ENCODE measurements around the gene SNRNP70. TPM values are rescaled to one million over a fixed set of nuclear protein-coding genes. Genes with fewer than 3 reads are reported as not detected.
"Not testable (repeated sequence)": the region's sequence is repeated elsewhere in the genome, so short reads cannot be mapped to it uniquely, and the experiment has no call there.

SNRNP70 gene
- polyA plus RNA-seq, 1 donor (not counting 4 experiments of a cell fraction or from before 2014, with no cell fraction given): 149 TPM

GRCh38 chr19:49125025-49125731, 39.9 kb downstream of the SNRNP70 start:
- Histone ChIP-seq H3K27me3 (ENCODE audit: control insufficient read depth, extremely low read depth, insufficient read depth, low read length) (no peaks in the 10 kb centered on the region), H3K4me2 (ENCODE audit: control insufficient read depth, extremely low read depth, insufficient read depth, low read depth, low read length) (peak overlapping the region; percentile 56), H3K9me3 (ENCODE audit: control insufficient read depth, low read depth, low read length) (no peaks in the 10 kb centered on the region), H3K9ac (ENCODE audit: control insufficient read depth, extremely low read depth, insufficient read depth, low read length) (peak overlapping the region; percentile 47), H3K79me2 (ENCODE audit: control insufficient read depth, insufficient read depth, low read length) (no peaks in the 10 kb centered on the region), H3K4me3 (ENCODE audit: control insufficient read depth in 2 of 3, extremely low read depth in 1 of 3, insufficient read depth in 2 of 3, low read depth in 1 of 3, low read length in 3 of 3) (no peak overlapping the region), H4K20me1 (ENCODE audit: control insufficient read depth, extremely low read depth, insufficient read depth, low read length) (no peaks in the 10 kb centered on the region), H2AFZ (ENCODE audit: control insufficient read depth, low read length) (peak overlapping the region; percentile 49), H3K9me1 (ENCODE audit: control insufficient read depth, extremely low read depth, insufficient read depth, low read length) (no peaks in the 10 kb centered on the region), H3K4me1 (ENCODE audit: control insufficient read depth, extremely low read depth, insufficient read depth, low read length) (peaks cover 8% of the 10 kb centered on the region), H3K36me3 (ENCODE audit: control insufficient read depth in 2 of 2, extremely low read depth in 1 of 2, insufficient read depth in 2 of 2, low read length in 2 of 2) (no peaks in the 10 kb centered on the region), H3K27ac (ENCODE audit: control insufficient read depth, insufficient read depth, low read length) (no peak overlapping the region)
- TF ChIP-seq, protein P1, sequence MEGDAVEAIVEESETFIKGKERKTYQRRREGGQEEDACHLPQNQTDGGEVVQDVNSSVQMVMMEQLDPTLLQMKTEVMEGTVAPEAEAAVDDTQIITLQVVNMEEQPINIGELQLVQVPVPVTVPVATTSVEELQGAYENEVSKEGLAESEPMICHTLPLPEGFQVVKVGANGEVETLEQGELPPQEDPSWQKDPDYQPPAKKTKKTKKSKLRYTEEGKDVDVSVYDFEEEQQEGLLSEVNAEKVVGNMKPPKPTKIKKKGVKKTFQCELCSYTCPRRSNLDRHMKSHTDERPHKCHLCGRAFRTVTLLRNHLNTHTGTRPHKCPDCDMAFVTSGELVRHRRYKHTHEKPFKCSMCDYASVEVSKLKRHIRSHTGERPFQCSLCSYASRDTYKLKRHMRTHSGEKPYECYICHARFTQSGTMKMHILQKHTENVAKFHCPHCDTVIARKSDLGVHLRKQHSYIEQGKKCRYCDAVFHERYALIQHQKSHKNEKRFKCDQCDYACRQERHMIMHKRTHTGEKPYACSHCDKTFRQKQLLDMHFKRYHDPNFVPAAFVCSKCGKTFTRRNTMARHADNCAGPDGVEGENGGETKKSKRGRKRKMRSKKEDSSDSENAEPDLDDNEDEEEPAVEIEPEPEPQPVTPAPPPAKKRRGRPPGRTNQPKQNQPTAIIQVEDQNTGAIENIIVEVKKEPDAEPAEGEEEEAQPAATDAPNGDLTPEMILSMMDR (optimal IDR thresholded peaks at IDR 0.05 in 1 of 3, IDR thresholded peaks at IDR 0.05 in 1 of 3, conservative IDR thresholded peaks at IDR 0.05 in 1 of 3; ENCODE audit: extremely low read depth in 1 of 3, insufficient read depth in 2 of 3, low read length in 3 of 3): no peak
- no peak for TF ChIP-seq EZH2 (IDR thresholded peaks at IDR 0.05; ENCODE audit: low read length)
- DNase-seq (ENCODE audit: low read depth, low spot score) (no peak), FAIRE-seq (no peak)
- dilution Hi-C loops (cut with MboI; ENCODE audit: extremely low pct_ligation_motif_present, low sequenced_read_pairs): no loop called here

DNA sequence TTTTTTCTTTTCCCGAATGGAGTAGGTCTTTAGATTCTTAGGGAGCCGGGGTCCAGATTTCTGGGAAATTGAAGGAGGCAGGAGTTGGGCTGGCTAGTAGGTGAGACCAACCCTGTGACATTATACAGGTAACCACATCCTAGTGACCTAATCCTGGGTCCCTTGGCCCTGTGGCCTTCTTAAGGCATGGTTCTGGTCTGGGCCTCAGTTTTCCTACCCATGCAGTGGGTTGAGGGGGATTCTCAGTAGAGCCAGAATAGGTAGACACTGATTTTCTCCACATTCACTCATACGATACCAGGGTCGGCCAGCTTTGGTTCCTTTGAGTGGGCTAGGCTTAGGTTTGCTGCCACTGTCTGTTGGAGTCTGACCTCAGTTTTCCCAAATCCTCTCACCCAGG, 41.3 kb downstream of the SNRNP70 start:
- FAIRE-seq: no peak
- H3K9me1 ChIP-seq (ENCODE audit: control insufficient read depth, extremely low read depth, insufficient read depth, low read length): no peaks in the 10 kb centered on the region
- TF ChIP-seq, protein P1 (optimal IDR thresholded peaks at IDR 0.05 in 1 of 3, IDR thresholded peaks at IDR 0.05 in 1 of 3, conservative IDR thresholded peaks at IDR 0.05 in 1 of 3; ENCODE audit: extremely low read depth in 1 of 3, insufficient read depth in 2 of 3, low read length in 3 of 3): no peak
- TF ChIP-seq EZH2 (IDR thresholded peaks at IDR 0.05; ENCODE audit: low read length): no peak
- no peaks in the 10 kb centered on the region for H3K9me3 ChIP-seq (ENCODE audit: control insufficient read depth, low read depth, low read length)
- no peak overlapping the region for H3K27ac ChIP-seq (ENCODE audit: control insufficient read depth, insufficient read depth, low read length)
- no peak for DNase-seq (ENCODE audit: low read depth, low spot score)
- H4K20me1 ChIP-seq (ENCODE audit: control insufficient read depth, extremely low read depth, insufficient read depth, low read length): no peaks in the 10 kb centered on the region
- H3K4me3 ChIP-seq (ENCODE audit: control insufficient read depth in 2 of 3, extremely low read depth in 1 of 3, insufficient read depth in 2 of 3, low read depth in 1 of 3, low read length in 3 of 3): no peak overlapping the region
- H3K4me1 ChIP-seq (ENCODE audit: control insufficient read depth, extremely low read depth, insufficient read depth, low read length): peaks cover 4% of the 10 kb centered on the region
- no peaks in the 10 kb centered on the region for H3K79me2 ChIP-seq (ENCODE audit: control insufficient read depth, insufficient read depth, low read length)
- no peaks in the 10 kb centered on the region for H3K27me3 ChIP-seq (ENCODE audit: control insufficient read depth, extremely low read depth, insufficient read depth, low read length)
- H2AFZ ChIP-seq (ENCODE audit: control insufficient read depth, low read length): no peak overlapping the region
- H3K36me3 ChIP-seq (ENCODE audit: control insufficient read depth in 2 of 2, extremely low read depth in 1 of 2, insufficient read depth in 2 of 2, low read length in 2 of 2): no peaks in the 10 kb centered on the region
- dilution Hi-C loops (cut with MboI; ENCODE audit: extremely low pct_ligation_motif_present, low sequenced_read_pairs): no loop called here
- no peak overlapping the region for H3K4me2 ChIP-seq (ENCODE audit: control insufficient read depth, extremely low read depth, insufficient read depth, low read depth, low read length)
- no peak overlapping the region for H3K9ac ChIP-seq (ENCODE audit: control insufficient read depth, extremely low read depth, insufficient read depth, low read length)

DNA sequence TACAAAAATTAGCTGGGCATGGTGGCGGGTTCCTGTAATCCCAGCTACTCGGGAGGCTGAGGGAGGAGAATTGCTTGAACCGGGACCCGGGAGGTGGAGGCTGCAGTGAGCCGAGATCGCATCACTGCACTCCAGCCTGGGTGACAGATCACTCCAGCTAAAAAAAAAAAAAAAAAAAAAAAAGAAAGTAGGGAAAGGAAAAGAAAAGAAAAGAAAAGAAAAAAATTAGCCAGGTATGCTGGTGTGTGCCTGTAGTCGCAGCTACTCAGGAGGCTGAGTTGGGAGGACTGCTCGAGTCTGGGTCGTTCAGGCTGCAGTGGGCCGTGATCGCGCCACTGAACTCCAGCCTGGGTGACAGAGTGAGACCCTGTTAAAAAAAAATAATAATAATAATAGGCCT, 42.0 kb downstream of the SNRNP70 start:
- not testable (repeated sequence) for H2AFZ ChIP-seq (ENCODE audit: control insufficient read depth, low read length)

More for the DNA sequence above, 42.0 kb downstream of the SNRNP70 start:
- H3K4me2 ChIP-seq (ENCODE audit: control insufficient read depth, extremely low read depth, insufficient read depth, low read depth, low read length); dilution Hi-C loops (cut with MboI; ENCODE audit: extremely low pct_ligation_motif_present, low sequenced_read_pairs); H3K27me3 ChIP-seq (ENCODE audit: control insufficient read depth, extremely low read depth, insufficient read depth, low read length); H3K9me1 ChIP-seq (ENCODE audit: control insufficient read depth, extremely low read depth, insufficient read depth, low read length); H3K4me3 ChIP-seq (ENCODE audit: control insufficient read depth in 2 of 3, extremely low read depth in 1 of 3, insufficient read depth in 2 of 3, low read depth in 1 of 3, low read length in 3 of 3); H3K36me3 ChIP-seq (ENCODE audit: control insufficient read depth in 2 of 2, extremely low read depth in 1 of 2, insufficient read depth in 2 of 2, low read length in 2 of 2); FAIRE-seq; H4K20me1 ChIP-seq (ENCODE audit: control insufficient read depth, extremely low read depth, insufficient read depth, low read length); H3K27ac ChIP-seq (ENCODE audit: control insufficient read depth, insufficient read depth, low read length); H3K79me2 ChIP-seq (ENCODE audit: control insufficient read depth, insufficient read depth, low read length); H3K9me3 ChIP-seq (ENCODE audit: control insufficient read depth, low read depth, low read length); DNase-seq (ENCODE audit: low read depth, low spot score); H3K4me1 ChIP-seq (ENCODE audit: control insufficient read depth, extremely low read depth, insufficient read depth, low read length); H3K9ac ChIP-seq (ENCODE audit: control insufficient read depth, extremely low read depth, insufficient read depth, low read length): not testable (repeated sequence)

All from keratinocyte (primary cell).